Measurements from ENCODE around the gene CD22. TPM values are rescaled to one million over a fixed set of nuclear protein-coding genes. Genes with fewer than 3 reads are reported as not detected.
A peak's percentile ranks its signal among the peaks of the same experiment; 100 is the strongest.

Gene CD22
- total RNA-seq, 4 donors from 2014 or later: not detected

GRCh38 chr19:35347930-35348298 lies 18.9 kb downstream of the CD22 start:
- no peaks in the 10 kb centered on the region for H3K9me3 ChIP-seq
- no peak overlapping the region for H3K4me3 ChIP-seq
- H3K36me3 ChIP-seq: no peaks in the 10 kb centered on the region
- TF ChIP-seq POLR2AphosphoS5 (IDR thresholded peaks at IDR 0.05): no peak
- H3K27me3 ChIP-seq: peaks cover 23% of the 10 kb centered on the region
- peak; percentile 37 to 42 for DNase-seq (ENCODE audit: low spot score in 2 of 2)
- H3K4me1 ChIP-seq: peaks cover 4% of the 10 kb centered on the region
- no peak overlapping the region for H3K27ac ChIP-seq
- WGBS: 84% methylated on average over 7 of the region's 7 CpGs

GRCh38 chr19:35348911-35349611 lies 20.1 kb downstream of the CD22 start:
- Histone ChIP-seq H3K9me3 (no peaks in the 10 kb centered on the region), H3K27ac (no peak overlapping the region), H3K36me3 (no peaks in the 10 kb centered on the region), H3K4me3 (no peak overlapping the region), H3K27me3 (peaks cover 25% of the 10 kb centered on the region), H3K4me1 (peaks cover 8% of the 10 kb centered on the region)
- no peak for TF ChIP-seq POLR2A (IDR thresholded peaks at IDR 0.05)
- TF ChIP-seq EP300 (IDR thresholded peaks at IDR 0.05): no peak
- no peak for TF ChIP-seq POLR2AphosphoS5 (IDR thresholded peaks at IDR 0.05)
- TF ChIP-seq CTCF (IDR thresholded peaks at IDR 0.05): no peak
- peak; percentile 46 to 57 for DNase-seq (ENCODE audit: low spot score in 2 of 2)
- 83% methylated on average over 18 of the region's 18 CpGs for WGBS

GRCh38 chr19:35349614-35350521 lies 20.9 kb downstream of the CD22 start:
- WGBS: 78% methylated on average over 17 of the region's 17 CpGs
- H3K36me3 ChIP-seq: no peaks in the 10 kb centered on the region
- DNase-seq (ENCODE audit: low spot score in 2 of 2): peak; percentile 40 to 65
- peaks cover 22% of the 10 kb centered on the region for H3K27me3 ChIP-seq
- no peak overlapping the region for H3K27ac ChIP-seq
- H3K4me1 ChIP-seq: peaks cover 8% of the 10 kb centered on the region
- TF ChIP-seq POLR2A (IDR thresholded peaks at IDR 0.05): no peak
- TF ChIP-seq EP300 (IDR thresholded peaks at IDR 0.05): no peak
- no peak for TF ChIP-seq CTCF (IDR thresholded peaks at IDR 0.05)
- no peak for TF ChIP-seq POLR2AphosphoS5 (IDR thresholded peaks at IDR 0.05)
- no peak overlapping the region for H3K4me3 ChIP-seq
- no peaks in the 10 kb centered on the region for H3K9me3 ChIP-seq

GRCh38 chr19:35350591-35350990 lies 21.6 kb downstream of the CD22 start:
- Histone ChIP-seq H3K27me3 (peaks cover 26% of the 10 kb centered on the region), H3K4me3 (no peak overlapping the region), H3K27ac (no peak overlapping the region), H3K4me1 (peaks cover 8% of the 10 kb centered on the region), H3K36me3 (no peaks in the 10 kb centered on the region), H3K9me3 (no peaks in the 10 kb centered on the region)
- TF ChIP-seq CTCF (IDR thresholded peaks at IDR 0.05) (no peak), EP300 (IDR thresholded peaks at IDR 0.05) (no peak), POLR2AphosphoS5 (IDR thresholded peaks at IDR 0.05) (no peak), POLR2A (IDR thresholded peaks at IDR 0.05) (no peak)
- 86% methylated on average over 7 of the region's 7 CpGs for WGBS
- peak; percentile 50 to 52 for DNase-seq (ENCODE audit: low spot score in 2 of 2)

- TF ChIP-seq POLR2A (IDR thresholded peaks at IDR 0.05): no peak
- no peak for TF ChIP-seq CTCF (IDR thresholded peaks at IDR 0.05)
- TF ChIP-seq EP300 (IDR thresholded peaks at IDR 0.05): no peak
- no peak for TF ChIP-seq POLR2AphosphoS5 (IDR thresholded peaks at IDR 0.05)
- WGBS: 93% methylated on average over 30 of the region's 47 CpGs
- Histone ChIP-seq H3K9me3 (no peaks in the 10 kb centered on the region), H3K27ac (no peak overlapping the region), H3K27me3 (peaks cover 23% of the 10 kb centered on the region), H3K36me3 (no peaks in the 10 kb centered on the region), H3K4me3 (no peak overlapping the region), H3K4me1 (peaks cover 8% of the 10 kb centered on the region)
- peak in 1 of 2 donors; percentile 47 for DNase-seq (ENCODE audit: low spot score in 2 of 2)
Measured at GRCh38 chr19:35351411-35352176, 22.6 kb downstream of the CD22 start.

Data from suprapubic skin (tissue), 4 donors.